ENCODE data around the gene CRTAC1. TPM values are rescaled to one million over a fixed set of nuclear protein-coding genes. Genes with fewer than 3 reads are reported as not detected.

The CRTAC1 gene
- polyA plus RNA-seq, 1 of the 3 experiments (the other 2 are of a cell fraction): 0.05 TPM

GRCh38 chr10:97882142-97883091 lies 148.0 kb downstream of the CRTAC1 start:
- Histone ChIP-seq H3K79me2 (ENCODE audit: insufficient read depth) (no peaks in the 10 kb centered on the region), H3K9ac (no peak overlapping the region), H3K9me2 (no peaks in the 10 kb centered on the region), H2AFZ (ENCODE audit: low read depth) (no peak overlapping the region), H3K4me3 (ENCODE audit: low read depth in 2 of 2, low read length in 1 of 2) (no peak overlapping the region), H4K20me1 (ENCODE audit: insufficient read depth) (no peaks in the 10 kb centered on the region), H3K27me3 (ENCODE audit: insufficient read depth) (no peaks in the 10 kb centered on the region), H3K4me1 (ENCODE audit: control insufficient read depth in 1 of 2, insufficient read depth in 2 of 2, low read depth in 1 of 2, low read length in 1 of 2) (peaks cover 0 to 11% of the 10 kb centered on the region in 2 experiments; a peak in 2 of 4 replicates), H3K36me3 (replicated peaks in 1 of 2; ENCODE audit: control insufficient read depth in 1 of 2, insufficient read depth in 2 of 2, low read length in 1 of 2) (no peaks in the 10 kb centered on the region), H3K9me3 (no peaks in the 10 kb centered on the region), H3F3A (replicated peaks; ENCODE audit: insufficient read depth) (no peaks in the 10 kb centered on the region), H3K4me2 (peak overlapping the region; percentile 40; the same call in 1 of the 2 replicates), H3K27ac (ENCODE audit: low read depth in 2 of 2, low read length in 1 of 2) (peak overlapping the region in 1 of 2 experiments; percentile 16; a peak in 2 of 4 replicates)
- DNase-seq: no peak
- 61% methylated on average over 11 of the region's 11 CpGs for WGBS (ENCODE audit: low lambda C conversion rate)
- ChIA-PET CTCF (interaction anchor here (1.2 to 4.3 kb wide), 2 partner anchors 13 to 181 kb away, joined by 3 to 27 read pairs; no protein-coding TSS in a partner anchor), POLR2A (no interaction called here)
- TF ChIP-seq USF2 (IDR thresholded peaks at IDR 0.05; ENCODE audit: borderline replicate concordance, low read depth, low read length) (no peak), JUND (IDR thresholded peaks at IDR 0.05) (peak; percentile 94), NFIC (IDR thresholded peaks at IDR 0.05; ENCODE audit: borderline replicate concordance) (peak; percentile 87), FOXJ3 (CRISPR knock-in tag; IDR thresholded peaks at IDR 0.05) (no peak), FOXM1 (IDR thresholded peaks at IDR 0.05; ENCODE audit: low read depth) (no peak), MXI1 (IDR thresholded peaks at IDR 0.05; ENCODE audit: low read depth, low read length) (no peak), TAF1 (IDR thresholded peaks at IDR 0.05; ENCODE audit: borderline replicate concordance, low read depth, low read length) (no peak), TEAD4 (IDR thresholded peaks at IDR 0.05; ENCODE audit: borderline replicate concordance, insufficient read depth) (peak; percentile 83; the same call in 1 of the 2 replicates), SMC3 (IDR thresholded peaks at IDR 0.05; ENCODE audit: low read depth, low read length) (no peak), RAD21 (IDR thresholded peaks at IDR 0.05; ENCODE audit: low read length) (no peak), TCF12 (IDR thresholded peaks at IDR 0.05) (peak; percentile 96), PBX3 (IDR thresholded peaks at IDR 0.05) (peak; percentile 71), USF1 (IDR thresholded peaks at IDR 0.05; ENCODE audit: borderline replicate concordance, low read depth) (peak; percentile 31; the same call in 1 of the 2 replicates), SIN3A (IDR thresholded peaks at IDR 0.05; ENCODE audit: borderline replicate concordance, low read depth, low read length) (no peak; the same call in 1 of the 2 replicates), CTCF (IDR thresholded peaks at IDR 0.05) (no peak), MAX (IDR thresholded peaks at IDR 0.05; ENCODE audit: low read depth) (peak; percentile 88), RFX5 (IDR thresholded peaks at IDR 0.05; ENCODE audit: low read length) (no peak), CHD2 (IDR thresholded peaks at IDR 0.05; ENCODE audit: low read length, partially characterized antibody) (no peak), REST (IDR thresholded peaks at IDR 0.05; ENCODE audit: low read depth, low read length) (0 out of 2 replicates have a peak, but pooled peaks have one; percentile 39), YY1 (IDR thresholded peaks at IDR 0.05; ENCODE audit: low read depth) (no peak), ZBTB33 (IDR thresholded peaks at IDR 0.05; ENCODE audit: borderline replicate concordance, low read depth) (peak; percentile 84)
